Measurements from ENCODE around the gene TPM1.
"Not testable (repeated sequence)": the region's sequence is repeated elsewhere in the genome, so short reads cannot be mapped to it uniquely, and the experiment has no call there.

TPM1 gene

GRCh38 chr15:63041974-63042876 lies at the start of gene TPM1:
Gene TPM1 (plus strand): TSS chr15:63042747. CDS start chr15:63042830, 83 bp downstream.
- H3K4me3 ChIP-seq (replicated peaks; ENCODE audit: low read depth, low read length): peak within 1 kb of the TSS; percentile 90
- TF ChIP-seq CTCF (IDR thresholded peaks at IDR 0.05; ENCODE audit: low read length, missing control alignments): no peak
- DNase-seq (ENCODE audit: low read depth): peak; percentile 93

- H3K4me3 ChIP-seq (replicated peaks; ENCODE audit: low read depth, low read length): no peak overlapping the region
- TF ChIP-seq CTCF (IDR thresholded peaks at IDR 0.05; ENCODE audit: low read length, missing control alignments): no peak
- DNase-seq (ENCODE audit: low read depth): no peak
Measured at GRCh38 chr15:62993066-62993465, 49.5 kb upstream of the TPM1 start.

GRCh38 chr15:62993632-62994031 lies 48.9 kb upstream of the TPM1 start:
- H3K4me3 ChIP-seq (replicated peaks; ENCODE audit: low read depth, low read length); DNase-seq (ENCODE audit: low read depth): not testable (repeated sequence)

GRCh38 chr15:62994439-62994838 lies 48.1 kb upstream of the TPM1 start:
- DNase-seq (ENCODE audit: low read depth): no peak
- H3K4me3 ChIP-seq (replicated peaks; ENCODE audit: low read depth, low read length): no peak overlapping the region
- TF ChIP-seq CTCF (IDR thresholded peaks at IDR 0.05; ENCODE audit: low read length, missing control alignments): no peak

GRCh38 chr15:62994975-62995681 lies 47.4 kb upstream of the TPM1 start:
- no peak for DNase-seq (ENCODE audit: low read depth)
- no peak for TF ChIP-seq CTCF (IDR thresholded peaks at IDR 0.05; ENCODE audit: low read length, missing control alignments)
- H3K4me3 ChIP-seq (replicated peaks; ENCODE audit: low read depth, low read length): no peak overlapping the region

- no peak for DNase-seq (ENCODE audit: low read depth)
- no peak for TF ChIP-seq CTCF (IDR thresholded peaks at IDR 0.05; ENCODE audit: low read length, missing control alignments)
- no peak overlapping the region for H3K4me3 ChIP-seq (replicated peaks; ENCODE audit: low read depth, low read length)
Measured at GRCh38 chr15:62997441-62997840, 45.1 kb upstream of the TPM1 start.

GRCh38 chr15:62998262-62998890 lies 44.2 kb upstream of the TPM1 start:
- DNase-seq (ENCODE audit: low read depth): no peak
- no peak overlapping the region for H3K4me3 ChIP-seq (replicated peaks; ENCODE audit: low read depth, low read length)
- no peak for TF ChIP-seq CTCF (IDR thresholded peaks at IDR 0.05; ENCODE audit: low read length, missing control alignments)

Measured in fibroblast of pulmonary artery (primary cell).